ENCODE results near the gene TRIP4.

GRCh38 chr15:64369078-64369607, 18.5 kb upstream of the TRIP4 start:
- no peak for TF ChIP-seq CTCF (IDR thresholded peaks at IDR 0.05)
- no peak for TF ChIP-seq ZFX (IDR thresholded peaks at IDR 0.05; ENCODE audit: borderline replicate concordance)
